ENCODE measurements around the gene WDR88. TPM values are rescaled to one million over a fixed set of nuclear protein-coding genes. Genes with fewer than 3 reads are reported as not detected.

The WDR88 gene
- total and polyA plus RNA-seq, 2 of the 13 experiments (the other 11 are each of a cell fraction or from before 2014, with no cell fraction given): not detected

DNA sequence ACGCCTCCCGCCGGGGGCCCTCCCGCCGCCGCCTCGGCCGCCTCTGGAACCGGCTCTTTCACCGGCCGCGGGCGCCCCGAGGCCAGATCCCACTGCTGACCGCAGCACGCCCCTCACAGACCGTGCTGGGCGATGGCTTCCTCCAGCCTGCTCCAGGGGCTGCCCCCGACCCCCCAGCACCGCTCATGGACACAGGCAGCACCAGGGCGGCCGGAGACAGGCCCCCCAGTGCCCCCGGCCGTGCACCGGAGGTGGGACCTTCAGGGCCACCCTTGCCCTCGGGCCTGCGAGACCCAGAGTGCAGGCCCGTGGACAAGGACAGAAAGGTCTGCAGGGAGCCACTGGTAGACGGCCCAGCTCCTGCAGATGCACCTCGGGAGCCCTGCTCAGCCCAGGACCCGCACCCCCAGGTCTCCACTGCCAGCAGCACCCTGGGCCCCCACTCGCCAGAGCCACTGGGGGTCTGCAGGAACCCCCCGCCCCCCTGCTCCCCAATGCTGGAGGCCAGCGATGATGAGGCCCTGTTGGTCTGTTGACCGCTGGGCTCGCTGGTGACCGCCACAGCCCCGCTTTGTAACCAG is 75.2 kb downstream of the WDR88 start:
- Histone ChIP-seq H3K9me3 (ENCODE audit: low read length) (no peaks in the 10 kb centered on the region), H4K20me1 (ENCODE audit: insufficient read depth, low read length) (no peaks in the 10 kb centered on the region), H3K4me3 (replicated peaks in 1 of 3; ENCODE audit: insufficient read depth in 1 of 3, low read depth in 2 of 3, low read length in 3 of 3) (no peak overlapping the region), H3K4me1 (ENCODE audit: insufficient read depth, low read length) (no peaks in the 10 kb centered on the region), H3K9ac (ENCODE audit: insufficient read depth, low read depth, low read length) (no peak overlapping the region), H3K79me2 (ENCODE audit: insufficient read depth, low read length) (no peaks in the 10 kb centered on the region), H3K27me3 (ENCODE audit: control insufficient read depth in 1 of 2, insufficient read depth in 2 of 2, low read length in 2 of 2) (0 out of 5 replicates have a peak, but pooled peaks cover under 1 to 1% of the 10 kb centered on the region in 2 experiments), H3K4me2 (ENCODE audit: low read depth, low read length) (no peak overlapping the region), H3K36me3 (replicated peaks in 1 of 2; ENCODE audit: control insufficient read depth in 1 of 2, insufficient read depth in 2 of 2, low read length in 2 of 2) (peaks cover 19 to 25% of the 10 kb centered on the region in 2 experiments), H3K27ac (ENCODE audit: extremely low read length, insufficient read depth, low read length) (no peak overlapping the region), H2AFZ (ENCODE audit: low read length) (no peak overlapping the region)
- ChIA-PET POLR2A (interaction anchor here (0.8 kb wide), 1 partner anchor 12 kb away, joined by 3 read pairs; no protein-coding TSS in a partner anchor), CTCF (ENCODE audit: low intra/inter-chr PET ratio, low total read pairs) (no interaction called here)
- DNase-seq (ENCODE audit: low spot score) (no peak), FAIRE-seq (no peak), ATAC-seq (no peak)
- in situ Hi-C loops (cut with HindIII; ENCODE audit: extremely low pct_ligation_motif_present, low pct_unique_long_range_greater_than_20kb): no loop called here
- intact Hi-C loops (cut with micrococcal nuclease; ENCODE audit: unreplicated experiment): no loop called here
- 97% methylated on average over 19 of the region's 38 CpGs for WGBS (ENCODE audit: low lambda C conversion rate)
- peak; percentile 47; the same call in 1 of the 2 replicates for TF ChIP-seq RBFOX2 (IDR thresholded peaks at IDR 0.05; ENCODE audit: low read depth, low read length)
- TF ChIP-seq, protein P1, sequence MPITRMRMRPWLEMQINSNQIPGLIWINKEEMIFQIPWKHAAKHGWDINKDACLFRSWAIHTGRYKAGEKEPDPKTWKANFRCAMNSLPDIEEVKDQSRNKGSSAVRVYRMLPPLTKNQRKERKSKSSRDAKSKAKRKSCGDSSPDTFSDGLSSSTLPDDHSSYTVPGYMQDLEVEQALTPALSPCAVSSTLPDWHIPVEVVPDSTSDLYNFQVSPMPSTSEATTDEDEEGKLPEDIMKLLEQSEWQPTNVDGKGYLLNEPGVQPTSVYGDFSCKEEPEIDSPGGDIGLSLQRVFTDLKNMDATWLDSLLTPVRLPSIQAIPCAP (CRISPR knock-in tag; IDR thresholded peaks at IDR 0.05; ENCODE audit: low read depth): no peak
- no TSS peak for BruUV-seq (replicated peaks)

GRCh38 chr19:33207903-33208302 is 76.0 kb downstream of the WDR88 start:
- in situ Hi-C loops (cut with HindIII; ENCODE audit: extremely low pct_ligation_motif_present, low pct_unique_long_range_greater_than_20kb) (no loop called here), intact Hi-C loops (cut with micrococcal nuclease; ENCODE audit: unreplicated experiment) (no loop called here)
- Histone ChIP-seq H3K79me2 (ENCODE audit: insufficient read depth, low read length) (no peaks in the 10 kb centered on the region), H3K4me1 (ENCODE audit: insufficient read depth, low read length) (peaks cover 7% of the 10 kb centered on the region), H3K4me2 (ENCODE audit: low read depth, low read length) (no peak overlapping the region), H3K36me3 (replicated peaks in 1 of 2; ENCODE audit: control insufficient read depth in 1 of 2, insufficient read depth in 2 of 2, low read length in 2 of 2) (peaks cover 15 to 17% of the 10 kb centered on the region in 2 experiments), H3K9ac (ENCODE audit: insufficient read depth, low read depth, low read length) (no peak overlapping the region), H3K27ac (ENCODE audit: extremely low read length, insufficient read depth, low read length) (no peak overlapping the region), H3K27me3 (ENCODE audit: control insufficient read depth in 1 of 2, insufficient read depth in 2 of 2, low read length in 2 of 2) (peaks cover 5 to 6% of the 10 kb centered on the region in 2 experiments; a peak in 2 of 5 replicates), H2AFZ (ENCODE audit: low read length) (no peak overlapping the region), H3K4me3 (replicated peaks in 1 of 3; ENCODE audit: insufficient read depth in 1 of 3, low read depth in 2 of 3, low read length in 3 of 3) (no peak overlapping the region), H3K9me3 (ENCODE audit: low read length) (no peaks in the 10 kb centered on the region), H4K20me1 (ENCODE audit: insufficient read depth, low read length) (no peaks in the 10 kb centered on the region)
- no peak for ATAC-seq
- ChIA-PET CTCF (ENCODE audit: low intra/inter-chr PET ratio, low total read pairs) (no interaction called here), POLR2A (interaction anchor here (0.8 kb wide), 1 partner anchor 13 kb away, joined by 3 read pairs; no protein-coding TSS in a partner anchor)
- no peak for FAIRE-seq
- DNase-seq (ENCODE audit: low spot score): no peak
- BruUV-seq (replicated peaks): no TSS peak
- 100% methylated on average over 4 of the region's 9 CpGs for WGBS (ENCODE audit: low lambda C conversion rate)
- TF ChIP-seq, protein P2, sequence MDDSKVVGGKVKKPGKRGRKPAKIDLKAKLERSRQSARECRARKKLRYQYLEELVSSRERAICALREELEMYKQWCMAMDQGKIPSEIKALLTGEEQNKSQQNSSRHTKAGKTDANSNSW (CRISPR knock-in tag; IDR thresholded peaks at IDR 0.05; ENCODE audit: borderline replicate concordance): no peak
- no peak for TF ChIP-seq ZNF205 (CRISPR knock-in tag; IDR thresholded peaks at IDR 0.05)
- TF ChIP-seq ZNF3 (CRISPR knock-in tag; IDR thresholded peaks at IDR 0.05): no peak
- TF ChIP-seq AGO2 (optimal IDR thresholded peaks at IDR 0.05; ENCODE audit: low read depth, low read length): peak; percentile 88
- TF ChIP-seq, protein P3, sequence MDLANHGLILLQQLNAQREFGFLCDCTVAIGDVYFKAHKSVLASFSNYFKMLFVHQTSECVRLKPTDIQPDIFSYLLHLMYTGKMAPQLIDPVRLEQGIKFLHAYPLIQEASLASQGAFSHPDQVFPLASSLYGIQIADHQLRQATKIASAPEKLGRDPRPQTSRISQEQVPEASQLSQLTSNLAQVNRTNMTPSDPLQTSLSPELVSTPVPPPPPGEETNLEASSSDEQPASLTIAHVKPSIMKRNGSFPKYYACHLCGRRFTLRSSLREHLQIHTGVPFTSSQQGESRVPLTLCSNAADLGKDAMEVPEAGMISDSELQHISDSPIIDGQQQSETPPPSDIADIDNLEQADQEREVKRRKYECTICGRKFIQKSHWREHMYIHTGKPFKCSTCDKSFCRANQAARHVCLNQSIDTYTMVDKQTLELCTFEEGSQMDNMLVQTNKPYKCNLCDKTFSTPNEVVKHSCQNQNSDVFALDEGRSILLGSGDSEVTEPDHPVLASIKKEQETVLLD (CRISPR knock-in tag; IDR thresholded peaks at IDR 0.05; ENCODE audit: low read depth): no peak
- TF ChIP-seq ATRX (CRISPR knock-in tag; IDR thresholded peaks at IDR 0.05; ENCODE audit: borderline replicate concordance): no peak
